H9 (cell line): ENCODE measurements around the gene PLBD1. TPM values are rescaled to one million over a fixed set of nuclear protein-coding genes. Genes with fewer than 3 reads are reported as not detected.

Experiments
- DNase-seq: peaks from one replicate; pipeline ENCODE4 v3.0.0-alpha.2; 2017
- H2AFZ ChIP-seq: one replicate; pipeline ENCODE4 v1.6.1; 2013; ENCODE audit warnings: mild to moderate bottlenecking, low read length, control low read depth, moderate library complexity
- H2AK5ac ChIP-seq: 2 replicates; pipeline ENCODE4 v1.6.1; 2013; ENCODE audit warnings: low read length, control low read depth, mixed read lengths; ENCODE audit not compliant: insufficient read length
- H2BK120ac ChIP-seq: one replicate; pipeline ENCODE4 v1.6.1; 2013; ENCODE audit warnings: low read depth, mild to moderate bottlenecking, low read length, control low read depth, inconsistent platforms; ENCODE audit not compliant: poor library complexity, severe bottlenecking
- H2BK12ac ChIP-seq: 2 replicates; pipeline ENCODE4 v1.6.1; 2013; ENCODE audit warnings: low read length, control low read depth, mixed read lengths, low read depth; ENCODE audit not compliant: insufficient read length
- H2BK15ac ChIP-seq: 2 replicates; pipeline ENCODE4 v1.6.1; 2013; ENCODE audit warnings: low read depth, low read length, control low read depth
- H2BK20ac ChIP-seq: one replicate; pipeline ENCODE4 v1.6.1; 2013; ENCODE audit warnings: low read depth, mild to moderate bottlenecking, low read length, control low read depth, inconsistent platforms; ENCODE audit not compliant: poor library complexity, severe bottlenecking
- H2BK5ac ChIP-seq: 2 replicates; pipeline ENCODE4 v1.6.1; 2013; ENCODE audit warnings: low read length, control low read depth, mixed read lengths; ENCODE audit not compliant: insufficient read length
- H3K14ac ChIP-seq: 2 replicates; pipeline ENCODE4 v1.6.1; 2013; ENCODE audit warnings: low read length, control low read depth; ENCODE audit not compliant: insufficient read depth
- H3K18ac ChIP-seq: 2 replicates; pipeline ENCODE4 v1.6.1; 2013; ENCODE audit warnings: low read depth, mild to moderate bottlenecking, mixed read lengths, low read length, control low read depth; ENCODE audit not compliant: insufficient read length
- H3K23ac ChIP-seq: 2 replicates; pipeline ENCODE4 v1.6.1; 2013; ENCODE audit warnings: low read length, control low read depth, mixed read lengths, low read depth; ENCODE audit not compliant: insufficient read length
- H3K23me2 ChIP-seq: 2 replicates; pipeline ENCODE4 v1.6.1; 2013; ENCODE audit warnings: low read depth, mild to moderate bottlenecking, mixed read lengths, low read length, control low read depth; ENCODE audit not compliant: insufficient read length, poor library complexity, severe bottlenecking
- H3K27ac ChIP-seq: 2 replicates; pipeline ENCODE4 v1.5.1; 2013; ENCODE audit warnings: low read length, control low read depth, mixed read lengths, low read depth; ENCODE audit not compliant: insufficient read length
- H3K27me3 ChIP-seq: 2 replicates; pipeline ENCODE4 v1.6.1; 2013; ENCODE audit warnings: low read length, control low read depth, inconsistent platforms; ENCODE audit not compliant: insufficient read depth
- H3K4ac ChIP-seq: 2 replicates; pipeline ENCODE4 v1.6.1; 2013; ENCODE audit warnings: low read depth, mild to moderate bottlenecking, control low read depth, inconsistent platforms, low read length, moderate library complexity
- H3K4me1 ChIP-seq: 2 replicates; pipeline ENCODE4 v1.6.1; 2013; ENCODE audit warnings: low read length, control low read depth, inconsistent platforms; ENCODE audit not compliant: insufficient read depth
- H3K4me2 ChIP-seq: 2 replicates; pipeline ENCODE4 v1.6.1; 2013; ENCODE audit warnings: low read length, control low read depth, mixed read lengths; ENCODE audit not compliant: insufficient read length, insufficient read depth
- H3K56ac ChIP-seq: 2 replicates; pipeline ENCODE4 v1.6.1; 2013; ENCODE audit warnings: low read depth, mild to moderate bottlenecking, mixed read lengths, low read length, control low read depth; ENCODE audit not compliant: insufficient read length
- H3K79me1 ChIP-seq: 2 replicates; pipeline ENCODE4 v1.6.1; 2013; ENCODE audit warnings: low read depth, mild to moderate bottlenecking, moderate library complexity, low read length, control low read depth, inconsistent platforms; ENCODE audit not compliant: insufficient read depth, poor library complexity, severe bottlenecking
- H3K79me2 ChIP-seq: 2 replicates; pipeline ENCODE4 v1.6.1; 2013; ENCODE audit warnings: low read length, control low read depth, inconsistent platforms; ENCODE audit not compliant: insufficient read depth
- H3K9ac ChIP-seq: 2 replicates; pipeline ENCODE4 v1.6.1; 2013; ENCODE audit warnings: low read length, control low read depth, mixed read lengths; ENCODE audit not compliant: insufficient read length; ENCODE audit errors: extremely low read depth
- H3K9me3 ChIP-seq: one replicate; pipeline ENCODE4 v1.6.1; 2013; ENCODE audit warnings: low read depth, low read length, inconsistent platforms; ENCODE audit not compliant: control insufficient read depth
- H3T11ph ChIP-seq: one replicate; pipeline ENCODE4 v1.6.1; 2013; ENCODE audit warnings: mild to moderate bottlenecking, low read length, control low read depth, inconsistent platforms
- H4K20me1 ChIP-seq: one replicate; pipeline ENCODE4 v1.6.1; 2013; ENCODE audit not compliant: control insufficient read depth, insufficient read length, insufficient read depth
- H4K5ac ChIP-seq: 2 replicates; pipeline ENCODE4 v1.6.1; 2013; ENCODE audit warnings: low read depth, mild to moderate bottlenecking, mixed read lengths, low read length, control low read depth; ENCODE audit not compliant: insufficient read length
- H4K8ac ChIP-seq: replicated peaks from 2 replicates; pipeline ENCODE4 v1.6.1; 2013; ENCODE audit warnings: low read length, control low read depth, mixed read lengths, low read depth; ENCODE audit not compliant: insufficient read length
- H4K91ac ChIP-seq: 2 replicates; pipeline ENCODE4 v1.6.1; 2013; ENCODE audit warnings: low read depth, mild to moderate bottlenecking, moderate library complexity, mixed read lengths, low read length, control low read depth; ENCODE audit not compliant: insufficient read length
- H3K27ac Mint-ChIP-seq, 3 experiments: 2 replicates in 2 of 3; 3 replicates in 1 of 3; pipeline ENCODE4 v1.8.0; 2020 to 2021; ENCODE audit warnings: mixed read lengths in 3 of 3, mild to moderate bottlenecking in 1 of 3, moderate library complexity in 1 of 3
- H3K27me3 Mint-ChIP-seq: 2 replicates; pipeline ENCODE4 v1.8.0; 2021; ENCODE audit warnings: low read depth, mild to moderate bottlenecking, moderate library complexity, mixed read lengths
- H3K36me3 Mint-ChIP-seq, 3 experiments: 2 replicates in 2 of 3; 3 replicates in 1 of 3; pipeline ENCODE4 v1.8.0; 2020 to 2021; ENCODE audit warnings: low read depth in 3 of 3, mixed read lengths in 3 of 3; ENCODE audit not compliant: insufficient read depth in 1 of 3
- H3K4me1 Mint-ChIP-seq, 2 experiments: 2 replicates each; pipeline ENCODE4 v1.8.0; 2020; ENCODE audit warnings: mixed read lengths in 2 of 2
- H3K4me3 Mint-ChIP-seq, 2 experiments: 2 replicates in 1 of 2; 3 replicates in 1 of 2; pipeline ENCODE4 v1.8.0; 2020 to 2021; ENCODE audit warnings: mild to moderate bottlenecking in 2 of 2, mixed read lengths in 2 of 2, moderate library complexity in 1 of 2
- H3K9me3 Mint-ChIP-seq, 2 experiments: 2 replicates in 1 of 2; 3 replicates in 1 of 2; pipeline ENCODE4 v1.8.0; 2020; ENCODE audit warnings: mild to moderate bottlenecking in 2 of 2, mixed read lengths in 2 of 2, moderate library complexity in 1 of 2
- WGBS: extraction: QIAGEN DNeasy Blood & Tissue Kit; methylation state at CpG from one replicate; pipeline ENCODE4 v1.1.7; 2013; ENCODE audit warnings: missing lambda C conversion rate, low lambda C conversion rate, mixed read lengths; ENCODE audit not compliant: insufficient read length; ENCODE audit errors: extremely low coverage; 5-methylcytosine and 5-hydroxymethylcytosine counted together
- total RNA-seq: library from RNA; stranded (reverse); gene quantifications from 2 replicates; pipeline ENCODE4 v1.2.1, GENCODE V29; 2021
- TF ChIP-seq, protein P1 (sequence below): fragments of 200-600 bp; sonication (generic); conservative IDR thresholded peaks from 3 replicates; pipeline ENCODE4 v1.8.0; 2021; ENCODE audit warnings: antibody characterized with exemption, mild to moderate bottlenecking

The PLBD1 gene
- total RNA-seq, 1 experiment from 2014 or later, result 15.5 TPM

DNA sequence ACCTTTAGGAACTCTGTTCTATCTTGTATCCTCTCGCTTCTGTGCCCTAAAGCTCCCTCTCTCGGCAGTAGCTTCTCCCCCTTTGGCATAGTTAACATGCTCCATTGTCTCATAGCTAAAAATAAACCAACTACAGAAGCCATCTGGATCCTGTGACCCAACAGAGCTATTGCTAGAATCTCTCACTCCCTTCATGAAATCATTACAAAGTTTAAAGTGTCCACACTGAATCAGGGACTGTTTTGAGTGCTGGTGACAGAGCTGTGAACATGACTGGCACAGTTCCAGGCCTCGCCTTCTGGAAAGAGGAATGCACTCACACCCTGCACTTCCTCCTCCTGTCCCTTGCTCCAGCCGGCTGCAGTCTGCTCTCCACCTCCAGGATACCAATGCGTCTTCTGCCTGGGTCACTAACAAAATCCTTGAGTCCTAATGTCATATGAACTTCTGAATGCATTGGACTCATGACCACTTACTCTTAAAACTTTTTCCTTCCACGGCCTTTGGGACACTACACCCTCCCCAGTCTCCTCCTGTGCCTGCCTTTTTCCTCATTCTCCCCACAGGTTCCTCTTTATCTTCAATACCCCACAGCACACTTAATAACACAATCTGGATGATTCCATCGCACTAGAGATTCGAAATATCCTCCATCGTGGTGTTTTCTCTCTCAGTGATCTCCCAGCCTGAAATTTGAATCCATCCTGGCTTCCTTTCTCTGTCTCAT lies 13.2 kb downstream of the PLBD1 start:
- no peaks in the 10 kb centered on the region for H3K4me1 Mint-ChIP-seq
- no peaks in the 10 kb centered on the region for H3K27me3 Mint-ChIP-seq
- no peak overlapping the region for H2BK120ac ChIP-seq
- H3K79me1 ChIP-seq, result no peaks in the 10 kb centered on the region
- H3K4me1 ChIP-seq, result no peaks in the 10 kb centered on the region; the same call in 1 of the 2 replicates
- no peak overlapping the region for H3K4me3 Mint-ChIP-seq
- H4K91ac ChIP-seq, result no peak overlapping the region
- H2BK12ac ChIP-seq, result no peak overlapping the region
- TF ChIP-seq, protein P1, sequence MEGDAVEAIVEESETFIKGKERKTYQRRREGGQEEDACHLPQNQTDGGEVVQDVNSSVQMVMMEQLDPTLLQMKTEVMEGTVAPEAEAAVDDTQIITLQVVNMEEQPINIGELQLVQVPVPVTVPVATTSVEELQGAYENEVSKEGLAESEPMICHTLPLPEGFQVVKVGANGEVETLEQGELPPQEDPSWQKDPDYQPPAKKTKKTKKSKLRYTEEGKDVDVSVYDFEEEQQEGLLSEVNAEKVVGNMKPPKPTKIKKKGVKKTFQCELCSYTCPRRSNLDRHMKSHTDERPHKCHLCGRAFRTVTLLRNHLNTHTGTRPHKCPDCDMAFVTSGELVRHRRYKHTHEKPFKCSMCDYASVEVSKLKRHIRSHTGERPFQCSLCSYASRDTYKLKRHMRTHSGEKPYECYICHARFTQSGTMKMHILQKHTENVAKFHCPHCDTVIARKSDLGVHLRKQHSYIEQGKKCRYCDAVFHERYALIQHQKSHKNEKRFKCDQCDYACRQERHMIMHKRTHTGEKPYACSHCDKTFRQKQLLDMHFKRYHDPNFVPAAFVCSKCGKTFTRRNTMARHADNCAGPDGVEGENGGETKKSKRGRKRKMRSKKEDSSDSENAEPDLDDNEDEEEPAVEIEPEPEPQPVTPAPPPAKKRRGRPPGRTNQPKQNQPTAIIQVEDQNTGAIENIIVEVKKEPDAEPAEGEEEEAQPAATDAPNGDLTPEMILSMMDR, result no peak
- no peak overlapping the region for H2BK20ac ChIP-seq
- H3K4ac ChIP-seq, result no peak overlapping the region
- no peak overlapping the region for H4K8ac ChIP-seq
- H3K9me3 ChIP-seq, result no peaks in the 10 kb centered on the region
- no peak overlapping the region for H3K56ac ChIP-seq
- H3K18ac ChIP-seq, result no peak overlapping the region
- H3K9ac ChIP-seq, result no peak overlapping the region
- no peaks in the 10 kb centered on the region; a peak in 1 of 5 replicates for H3K9me3 Mint-ChIP-seq
- H4K20me1 ChIP-seq, result no peaks in the 10 kb centered on the region
- H3K36me3 Mint-ChIP-seq, result no peaks in the 10 kb centered on the region; a peak in 1 of 7 replicates
- no peak overlapping the region for H3K14ac ChIP-seq
- no peak overlapping the region for H3K27ac ChIP-seq
- H3K4me2 ChIP-seq, result no peak overlapping the region
- no peaks in the 10 kb centered on the region for H3K23me2 ChIP-seq
- H3K27ac Mint-ChIP-seq, result no peak overlapping the region
- H2BK5ac ChIP-seq, result no peak overlapping the region
- DNase-seq, result no peak
- no peak overlapping the region for H2AK5ac ChIP-seq
- no peaks in the 10 kb centered on the region for H3K27me3 ChIP-seq
- H3K79me2 ChIP-seq, result no peaks in the 10 kb centered on the region
- no CpG with 5 or more reads among the region's 9 CpGs for WGBS
- no peak overlapping the region for H4K5ac ChIP-seq
- H3T11ph ChIP-seq, result no peak overlapping the region
- H3K23ac ChIP-seq, result no peak overlapping the region
- H2BK15ac ChIP-seq, result no peak overlapping the region
- H2AFZ ChIP-seq, result no peak overlapping the region
